Embryonic facial prominence (tissue), 1 donor: ENCODE measurements around the gene KHSRP.

Source experiments
- DNase-seq: peaks from one replicate; pipeline ENCODE4 v3.0.0-alpha.2; 2016; ENCODE audit errors: extremely low spot score

Gene KHSRP, protein sequence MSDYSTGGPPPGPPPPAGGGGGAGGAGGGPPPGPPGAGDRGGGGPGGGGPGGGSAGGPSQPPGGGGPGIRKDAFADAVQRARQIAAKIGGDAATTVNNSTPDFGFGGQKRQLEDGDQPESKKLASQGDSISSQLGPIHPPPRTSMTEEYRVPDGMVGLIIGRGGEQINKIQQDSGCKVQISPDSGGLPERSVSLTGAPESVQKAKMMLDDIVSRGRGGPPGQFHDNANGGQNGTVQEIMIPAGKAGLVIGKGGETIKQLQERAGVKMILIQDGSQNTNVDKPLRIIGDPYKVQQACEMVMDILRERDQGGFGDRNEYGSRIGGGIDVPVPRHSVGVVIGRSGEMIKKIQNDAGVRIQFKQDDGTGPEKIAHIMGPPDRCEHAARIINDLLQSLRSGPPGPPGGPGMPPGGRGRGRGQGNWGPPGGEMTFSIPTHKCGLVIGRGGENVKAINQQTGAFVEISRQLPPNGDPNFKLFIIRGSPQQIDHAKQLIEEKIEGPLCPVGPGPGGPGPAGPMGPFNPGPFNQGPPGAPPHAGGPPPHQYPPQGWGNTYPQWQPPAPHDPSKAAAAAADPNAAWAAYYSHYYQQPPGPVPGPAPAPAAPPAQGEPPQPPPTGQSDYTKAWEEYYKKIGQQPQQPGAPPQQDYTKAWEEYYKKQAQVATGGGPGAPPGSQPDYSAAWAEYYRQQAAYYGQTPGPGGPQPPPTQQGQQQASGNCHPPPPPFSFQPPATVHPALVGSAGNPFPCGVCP

GRCh38 chr19:6424195-6424938 is at the start of gene KHSRP:
KHSRP (minus strand) TSS chr19:6424811; CDS start chr19:6424701, 110 bp downstream.
- no peak for DNase-seq

DNA sequence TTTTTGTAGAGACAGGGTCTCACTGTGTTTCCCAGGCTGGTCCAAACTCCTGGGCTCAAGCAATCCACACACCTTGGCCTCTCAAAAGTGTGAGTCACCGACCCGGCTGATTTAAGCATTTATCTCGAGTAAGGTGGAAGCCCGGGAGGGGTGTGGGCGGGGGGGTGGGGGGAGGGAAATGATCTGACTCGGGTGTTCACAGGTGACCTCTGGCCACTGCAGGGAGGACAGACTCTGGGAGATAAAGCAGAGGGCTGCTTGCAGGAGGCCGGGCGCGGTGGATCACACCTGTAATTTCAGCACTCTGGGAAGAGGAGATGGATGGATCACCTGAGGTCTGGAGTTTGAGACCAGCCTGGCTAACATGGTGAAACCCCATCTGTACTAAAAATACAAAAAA is 49.0 kb upstream of the KHSRP start:
- no peak for DNase-seq

DNA sequence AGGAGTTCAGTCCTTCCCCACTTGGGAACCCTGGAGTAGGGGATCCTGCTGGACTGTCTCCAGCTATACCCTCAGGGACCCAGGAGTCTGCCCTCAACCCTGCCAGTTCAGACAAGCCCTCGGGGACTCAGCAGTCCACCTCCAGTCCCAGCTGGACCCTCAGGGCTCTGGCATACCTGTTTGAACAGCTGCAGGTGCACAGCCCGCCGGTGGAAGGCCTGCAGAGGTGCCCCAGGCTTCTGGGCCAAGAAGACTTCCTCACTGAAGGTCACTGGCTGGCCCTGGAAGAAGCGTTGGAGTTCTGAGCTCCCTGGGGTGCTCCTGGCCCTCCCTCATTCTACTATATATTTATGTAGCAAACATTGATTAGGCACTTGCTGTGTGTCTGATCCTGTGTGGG is 48.1 kb upstream of the KHSRP start:
- DNase-seq: no peak

- no peak for DNase-seq
These were observed 46.5 kb upstream of the KHSRP start for GRCh38 chr19:6471076-6471475.

DNA sequence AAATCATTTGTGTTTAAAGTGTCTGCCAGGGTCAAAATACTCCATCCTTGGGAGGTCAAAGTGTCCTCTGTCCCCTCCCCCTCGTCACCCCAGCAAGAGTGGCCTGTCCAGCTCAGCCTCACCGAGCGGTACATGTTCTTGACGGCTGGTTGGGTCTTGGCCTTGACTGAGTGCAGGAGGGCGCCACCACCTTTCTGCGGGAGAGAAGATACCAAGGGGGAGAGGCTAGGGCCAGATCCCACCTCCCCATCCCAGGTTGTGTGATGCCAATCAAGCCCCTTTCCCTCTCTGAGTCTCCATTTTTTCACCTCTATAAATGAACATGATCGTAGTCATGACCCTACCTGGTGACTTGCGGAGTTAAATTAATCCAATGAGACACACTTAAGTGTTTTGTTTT is 45.6 kb upstream of the KHSRP start:
- no peak for DNase-seq

GRCh38 chr19:6467384-6467783 is 42.8 kb upstream of the KHSRP start:
- no peak for DNase-seq

- no peak for DNase-seq
These were observed 42.1 kb upstream of the KHSRP start for GRCh38 chr19:6466526-6467248.

- DNase-seq: no peak
These were observed 41.1 kb upstream of the KHSRP start for GRCh38 chr19:6465663-6466062.

DNA sequence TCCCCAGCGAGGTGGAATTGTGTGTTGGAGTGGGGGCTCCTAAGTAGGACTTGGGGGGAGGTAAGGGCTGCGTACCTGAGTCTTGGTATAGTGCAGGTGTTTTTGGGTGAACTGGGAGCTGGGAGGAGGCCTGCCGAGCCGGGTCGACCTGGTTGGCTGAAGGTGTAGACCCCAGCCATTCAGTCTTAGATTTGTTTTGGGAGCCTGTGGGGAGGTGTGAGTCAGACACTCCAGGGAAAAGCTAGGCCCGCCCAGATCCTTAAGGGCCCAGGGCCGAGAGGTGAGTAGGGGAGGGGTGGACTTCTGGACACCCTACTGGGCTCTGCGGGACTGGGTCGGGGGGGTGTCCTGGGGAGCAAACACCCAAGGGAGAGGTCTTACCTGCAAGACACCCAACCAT is 40.4 kb upstream of the KHSRP start:
- DNase-seq: no peak

DNA sequence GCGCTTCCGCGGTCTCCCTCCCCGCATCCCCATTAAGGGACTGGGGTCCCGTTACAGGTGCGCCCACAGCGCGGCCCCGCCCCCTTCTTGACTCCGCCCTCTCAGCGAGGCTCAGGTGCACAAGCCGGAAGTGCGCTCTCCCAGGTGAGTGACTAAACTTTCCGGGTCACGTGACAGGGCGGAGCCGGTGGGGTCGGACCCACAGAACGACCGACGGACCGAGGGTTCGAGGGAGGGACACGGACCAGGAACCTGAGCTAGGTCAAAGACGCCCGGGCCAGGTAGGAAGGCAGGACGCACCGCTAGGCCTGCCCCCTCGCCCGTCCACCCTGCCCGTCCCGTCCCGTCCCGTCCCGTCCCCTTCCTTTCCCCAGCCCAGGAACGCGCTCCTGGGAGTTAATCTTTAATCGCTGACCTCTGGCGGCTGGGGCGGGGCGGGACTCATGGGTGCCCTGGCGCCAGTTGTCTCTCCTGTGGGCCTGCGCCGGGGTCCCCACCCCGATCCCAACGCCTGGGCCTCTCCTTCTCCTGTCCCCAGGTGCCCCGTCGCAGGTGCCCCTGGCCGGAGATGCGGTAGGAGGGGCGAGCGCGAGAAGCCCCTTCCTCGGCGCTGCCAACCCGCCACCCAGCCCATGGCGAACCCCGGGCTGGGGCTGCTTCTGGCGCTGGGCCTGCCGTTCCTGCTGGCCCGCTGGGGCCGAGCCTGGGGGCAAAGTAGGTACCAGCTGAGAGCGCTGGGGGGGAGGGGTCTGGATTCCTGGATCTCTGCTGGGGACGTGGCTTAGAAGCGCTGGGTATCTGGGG is 39.7 kb upstream of the KHSRP start, which contains the start of gene CRB3:
Gene CRB3, plus strand, starts transcription at position 202 of the 804 bp plus-strand sequence. Its CDS starts 431 bp downstream, at position 633.
- DNase-seq: no peak

DNA sequence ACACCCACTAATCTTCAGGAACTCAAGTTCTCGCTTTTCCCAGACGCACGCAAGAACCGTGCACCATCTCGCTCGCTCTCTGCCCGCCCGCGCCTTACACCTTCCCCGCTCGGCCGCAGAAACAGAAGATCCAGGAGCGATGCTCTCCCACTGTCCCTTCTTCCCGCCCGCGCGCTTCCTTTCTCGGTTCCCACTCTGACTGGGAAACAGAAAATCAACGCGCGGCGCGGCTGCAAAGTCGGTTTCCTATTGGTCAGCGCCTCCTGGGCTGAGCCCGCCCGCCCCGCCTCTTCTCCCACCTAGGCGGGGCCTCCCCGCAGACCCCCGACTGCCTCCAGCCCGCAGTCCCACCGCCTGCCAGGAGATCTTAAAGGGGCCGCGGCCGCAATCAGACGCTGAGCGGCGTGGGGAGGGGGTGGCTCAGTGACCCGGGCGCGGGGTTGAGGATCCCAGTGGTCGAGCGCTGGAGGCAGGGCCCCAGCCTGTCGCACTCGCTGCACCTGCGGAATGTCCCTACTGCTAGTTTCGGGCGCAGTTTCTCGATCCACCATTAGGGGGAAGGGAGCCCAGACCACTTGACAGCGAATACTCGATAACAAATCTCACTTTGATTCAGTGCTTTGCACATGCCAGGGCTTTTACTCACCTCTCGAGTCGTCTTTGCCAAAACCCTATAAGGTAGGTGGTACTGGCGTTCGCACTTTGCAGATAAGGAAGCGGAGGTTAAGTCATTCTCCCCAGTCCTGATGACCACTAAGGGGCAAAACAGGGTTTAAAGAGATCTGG is 35.7 kb upstream of the KHSRP start:
- DNase-seq: peak; percentile 99

DNA sequence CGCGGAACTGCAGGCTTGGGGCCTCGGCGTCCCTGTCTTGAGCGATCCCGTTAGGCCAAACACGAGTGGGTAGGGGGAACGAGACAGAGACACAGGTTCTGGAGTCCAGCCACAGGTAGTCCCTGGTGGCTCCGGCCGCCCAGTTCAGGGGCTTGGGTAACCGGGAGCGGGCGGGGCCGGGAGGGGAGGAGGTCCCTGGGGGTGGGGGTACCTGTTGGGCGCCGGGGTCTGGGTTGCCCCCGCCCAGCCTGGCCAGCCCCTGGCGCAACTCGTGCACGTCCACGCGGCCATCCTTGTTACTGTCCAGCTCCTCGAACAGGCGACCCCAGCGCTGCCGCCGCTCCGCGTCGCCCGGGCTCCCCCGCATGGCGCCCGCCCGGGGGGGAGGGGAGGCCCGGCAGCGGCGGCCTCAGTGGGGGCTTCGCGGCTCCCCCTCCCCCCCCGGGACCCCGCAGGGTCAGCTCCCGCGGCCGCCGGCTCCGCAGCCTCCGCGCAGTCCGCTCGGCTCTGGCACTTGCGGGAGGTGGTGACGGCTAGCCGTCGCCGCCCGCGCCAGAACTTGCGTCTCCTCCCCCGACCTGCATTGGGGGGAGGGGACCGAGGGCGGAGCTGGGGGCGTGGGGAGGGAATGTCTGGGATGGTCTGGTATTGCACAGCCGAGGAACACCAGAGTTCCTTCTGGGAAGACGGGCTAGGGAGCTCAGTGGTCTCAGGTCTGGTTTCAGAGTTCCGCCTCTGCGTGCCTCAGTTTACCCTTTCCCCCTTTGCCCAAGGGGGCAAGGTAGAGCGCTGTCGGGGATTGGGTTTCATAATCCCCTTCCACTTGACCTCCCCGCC is 34.9 kb upstream of the KHSRP start, which contains the start of gene SLC25A23:
Gene SLC25A23, minus strand, starts transcription at position 531 of the 837 bp plus-strand sequence. Its CDS starts 164 bp downstream, at position 367.
- peak; percentile 51 for DNase-seq

DNA sequence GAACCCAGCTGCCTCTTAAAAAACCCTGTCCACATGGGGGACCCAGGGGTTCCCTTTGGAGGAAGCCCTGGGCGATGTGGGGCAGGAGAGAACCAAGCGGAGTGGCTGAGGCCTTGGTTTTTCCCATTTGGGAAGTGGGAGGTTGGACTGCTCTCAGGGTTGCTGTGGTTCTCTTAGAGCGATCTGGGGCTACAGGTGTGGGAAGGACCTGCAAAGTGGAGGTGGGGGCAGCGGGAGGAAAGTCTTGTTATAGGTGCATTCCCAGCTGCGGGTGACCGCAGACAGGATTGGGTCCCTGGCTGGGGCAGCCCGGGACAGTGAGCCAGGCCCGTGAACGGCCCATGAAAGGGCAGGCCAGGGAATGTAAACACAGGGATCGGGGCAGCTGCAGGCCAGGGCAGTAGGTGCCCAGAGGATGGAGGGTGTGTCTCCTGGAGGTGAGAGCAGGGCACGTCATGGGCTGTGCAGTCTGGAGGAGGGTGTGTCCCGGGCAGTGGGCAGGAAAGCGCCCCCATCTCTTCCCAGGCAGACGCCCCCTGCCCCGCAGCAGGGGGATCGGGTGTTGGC is 34.2 kb upstream of the KHSRP start:
- DNase-seq: no peak

- no peak for DNase-seq
These were observed 33.5 kb upstream of the KHSRP start for GRCh38 chr19:6457958-6458694.

GRCh38 chr19:6455924-6456323 is 31.3 kb upstream of the KHSRP start:
- DNase-seq: no peak

GRCh38 chr19:6453951-6454565 is 29.4 kb upstream of the KHSRP start:
- DNase-seq: no peak

DNA sequence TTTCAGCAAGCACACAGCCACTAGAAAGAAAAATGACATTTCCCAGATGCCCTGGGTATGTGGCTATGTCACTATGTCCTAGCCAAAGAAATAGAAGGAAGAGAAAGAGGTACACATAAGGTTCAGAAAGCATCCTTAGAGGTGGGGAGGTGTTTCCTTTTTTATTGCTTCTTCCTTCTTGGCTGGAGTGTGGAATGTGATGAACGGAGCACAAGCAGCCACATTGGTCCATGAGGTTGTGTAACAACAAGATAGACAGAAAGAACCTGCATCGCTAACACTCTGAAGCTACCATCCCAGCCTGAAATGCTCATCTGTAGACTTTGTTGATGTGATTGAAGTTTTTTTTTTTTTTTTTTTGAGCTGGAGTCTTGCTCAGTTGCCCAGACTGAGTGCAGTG is 28.3 kb upstream of the KHSRP start:
- DNase-seq: no peak
